T-helper 9 cell (primary cell): Measurements from ENCODE around the gene RNH1.
A peak's percentile ranks its signal among the peaks of the same experiment; 100 is the strongest.

Experiments
- DNase-seq: peaks from one replicate; pipeline ENCODE4 v3.0.0-alpha.2; 2020

RNH1 gene

DNA sequence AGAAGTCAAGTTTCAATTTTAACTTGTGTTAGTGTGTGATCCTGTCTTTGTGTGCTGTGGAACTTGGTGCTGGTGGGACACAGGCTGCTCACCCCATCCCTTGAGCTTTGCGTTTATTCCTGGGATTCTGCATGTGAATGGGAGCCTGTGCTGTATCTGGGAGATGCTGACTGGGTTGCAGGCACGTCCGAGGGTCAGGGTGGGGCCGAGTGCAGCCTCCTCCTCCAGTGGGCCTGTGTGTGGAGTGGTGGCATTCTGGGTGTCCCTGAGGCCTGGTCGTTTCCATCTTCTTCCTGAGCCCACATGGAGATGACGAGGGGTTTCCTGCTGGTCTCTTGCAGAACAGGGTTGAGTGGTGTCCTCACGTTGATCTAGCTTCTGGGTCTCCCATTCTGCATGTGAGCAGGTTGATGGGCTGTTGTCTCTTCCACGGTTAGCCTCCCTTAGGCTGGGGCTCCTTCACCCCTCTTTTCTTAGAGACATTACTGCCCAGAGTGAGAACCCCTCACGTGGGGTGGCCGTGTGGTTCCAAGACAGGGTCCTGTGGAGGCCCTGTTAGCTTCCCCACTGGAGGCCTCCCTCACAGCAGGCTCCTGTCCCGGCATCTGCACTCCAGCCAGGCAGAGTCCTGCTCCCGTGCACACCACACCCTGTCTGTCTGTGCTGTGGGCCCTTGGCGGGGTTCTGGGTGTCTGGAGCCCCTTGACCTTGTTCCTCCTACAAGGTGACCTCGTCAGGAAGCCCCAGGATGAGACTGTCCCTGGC is 52.1 kb downstream of the RNH1 start:
- DNase-seq, result no peak

GRCh38 chr11:454043-454442 is 53.0 kb downstream of the RNH1 start:
- DNase-seq, result no peak

DNA sequence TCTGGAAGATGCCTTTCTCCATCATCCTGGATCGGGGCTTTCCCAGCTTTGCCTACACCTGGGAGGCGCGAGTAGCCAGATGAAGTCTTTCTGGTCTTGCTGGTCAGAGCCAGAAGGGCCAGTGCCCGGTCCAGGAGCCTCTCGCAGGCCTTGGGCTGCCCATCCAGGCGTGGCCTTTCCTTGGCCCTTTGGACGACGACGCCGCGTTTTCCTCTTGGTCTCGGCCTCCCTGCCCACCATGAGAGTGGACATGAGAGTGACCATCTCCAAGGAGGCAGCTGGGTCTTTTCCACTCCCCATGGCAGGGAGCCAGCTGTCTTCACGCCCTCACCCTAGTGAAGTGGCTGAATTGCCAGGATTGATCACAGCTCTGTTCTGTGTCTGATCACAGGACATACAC is 53.5 kb downstream of the RNH1 start:
- no peak for DNase-seq

GRCh38 chr11:452916-453527 is 54.0 kb downstream of the RNH1 start:
- no peak for DNase-seq

GRCh38 chr11:452203-452744 is 54.8 kb downstream of the RNH1 start:
- DNase-seq, result no peak

- no peak for DNase-seq
These were observed 55.3 kb downstream of the RNH1 start for GRCh38 chr11:451738-452137.

GRCh38 chr11:450809-451451 is 56.1 kb downstream of the RNH1 start:
- DNase-seq, result peak; percentile 74

- peak; percentile 92 for DNase-seq
These were observed 56.9 kb downstream of the RNH1 start, which contains the start of gene PTDSS2 for GRCh38 chr11:449889-450808. PTDSS2 (plus strand) TSS chr11:450279; CDS start chr11:450456, 177 bp downstream.

DNA sequence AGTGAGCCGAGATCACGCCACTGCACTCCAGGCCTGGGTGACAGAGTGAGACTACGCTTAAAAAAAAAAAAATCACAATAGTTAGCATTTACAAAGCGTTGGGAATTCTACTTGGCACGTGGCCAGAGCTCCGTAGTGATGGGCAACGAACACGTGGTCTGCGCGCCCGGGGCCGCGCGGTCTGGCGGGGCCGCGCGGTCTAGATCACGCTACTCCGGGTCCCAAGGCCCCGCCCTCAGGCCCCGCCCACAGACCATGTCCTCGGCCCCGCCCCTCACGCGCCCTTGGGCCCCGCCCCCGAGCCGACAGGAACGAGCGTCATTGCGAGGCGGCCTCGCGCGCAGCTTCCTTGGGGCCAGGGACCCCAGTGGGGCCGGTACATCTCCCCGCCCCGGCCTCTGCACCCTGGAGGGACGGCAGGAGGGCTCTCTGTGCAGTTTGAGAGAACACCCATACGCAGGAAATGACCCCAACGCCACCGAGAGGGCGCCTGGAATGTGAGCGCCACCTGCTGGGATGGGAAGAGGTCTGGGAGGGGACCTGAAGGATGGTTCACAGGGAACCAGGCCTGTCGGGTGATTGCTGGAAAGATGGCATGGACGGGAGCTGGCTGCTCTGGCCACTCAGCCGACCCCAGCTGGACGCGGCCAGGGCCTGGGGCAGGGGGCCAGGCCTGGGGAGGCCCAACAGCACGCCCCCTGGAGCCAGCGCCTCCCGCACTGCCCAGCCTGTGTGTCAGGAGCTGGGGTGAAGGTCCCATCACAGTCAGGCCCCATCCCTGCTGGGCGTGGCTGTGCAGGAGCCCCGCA is 58.9 kb downstream of the RNH1 start:
- DNase-seq, result peak; percentile 98

GRCh38 chr11:446891-447290 is 60.2 kb downstream of the RNH1 start:
- no peak for DNase-seq

DNA sequence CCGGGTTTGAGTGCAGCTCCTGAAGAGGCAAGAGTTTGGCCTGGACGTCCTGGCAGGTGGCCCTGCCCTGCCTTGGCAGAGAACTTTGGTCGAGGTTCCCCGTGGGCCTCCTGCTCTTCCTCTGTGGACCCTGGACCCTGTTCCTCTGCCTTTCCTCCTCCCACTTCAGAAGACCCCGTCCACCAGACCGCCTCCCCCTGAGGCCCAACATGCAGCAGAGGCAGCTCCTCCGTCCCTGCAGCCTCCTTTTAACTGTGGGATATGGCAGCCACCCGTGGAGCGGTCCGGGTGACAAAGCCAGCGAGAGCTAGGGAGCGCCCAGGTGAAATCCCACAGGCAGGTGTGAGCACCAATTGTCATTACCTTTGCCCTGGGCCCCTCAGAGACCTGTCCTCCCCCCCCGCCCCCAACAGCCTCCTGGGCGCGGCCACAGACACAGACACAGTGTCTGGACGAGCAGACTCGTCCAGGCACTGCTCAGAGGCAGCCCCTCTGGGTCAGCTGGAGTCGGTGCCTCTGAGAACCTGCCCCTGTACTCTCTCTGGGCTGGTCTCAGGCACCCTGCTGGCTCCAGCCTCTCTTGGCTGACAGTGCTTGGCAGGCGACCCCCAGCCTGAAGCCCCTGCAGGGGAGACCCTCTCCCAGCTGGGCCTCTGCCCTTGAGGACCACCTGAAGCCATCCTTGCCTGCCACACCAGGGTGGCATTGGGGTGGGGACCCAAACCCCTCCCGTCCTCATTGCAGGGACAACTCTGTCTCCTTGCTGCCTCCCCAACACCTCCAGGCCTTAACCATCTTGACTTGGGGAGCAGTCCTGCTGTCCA is 61.1 kb downstream of the RNH1 start:
- DNase-seq, result no peak
